H1 (cell line): ENCODE data around the gene ACOD1. TPM values are rescaled to one million over a fixed set of nuclear protein-coding genes. Genes with fewer than 3 reads are reported as not detected.

Experiments used
- EZH2 ChIP-seq: fragments of 200-600 bp; sonication (generic); IDR thresholded peaks from 2 replicates; pipeline ENCODE4 v1.7.1; 2012; ENCODE audit warnings: low read depth, mild to moderate bottlenecking, moderate library complexity, low read length, inconsistent platforms; ENCODE audit not compliant: severe bottlenecking
- KDM4A ChIP-seq: IDR thresholded peaks from one replicate; pipeline ENCODE4 v1.7.1; 2012; ENCODE audit warnings: low read depth, mild to moderate bottlenecking, moderate library complexity, low read length, inconsistent platforms; ENCODE audit not compliant: severe bottlenecking
- NRF1 ChIP-seq: IDR thresholded peaks from 2 replicates; pipeline ENCODE4 v1.6.1; 2011; ENCODE audit warnings: mild to moderate bottlenecking, low read depth, low read length, improper control_type of control experiment
- PHF8 ChIP-seq: fragments of 200-600 bp; sonication (generic); conservative IDR thresholded peaks from 2 replicates; pipeline ENCODE4 v1.7.1; 2012; ENCODE audit warnings: low read depth, mild to moderate bottlenecking, inconsistent platforms, low read length, moderate library complexity
- POLR2AphosphoS5 ChIP-seq: IDR thresholded peaks from 2 replicates; pipeline ENCODE4 v1.6.1; 2011; ENCODE audit warnings: low read depth, low read length
- SRF ChIP-seq: IDR thresholded peaks from 2 replicates; pipeline ENCODE4 v1.6.1; 2011; ENCODE audit warnings: mild to moderate bottlenecking, low read depth, low read length, moderate library complexity
- TAF1 ChIP-seq: IDR thresholded peaks from 2 replicates; pipeline ENCODE4 v1.6.1; 2011; ENCODE audit warnings: mild to moderate bottlenecking, low read depth, low read length
- TAF7 ChIP-seq: optimal IDR thresholded peaks from 2 replicates; pipeline ENCODE3; 2011; ENCODE audit warnings: low read depth, mild to moderate bottlenecking, inconsistent platforms, low read length, moderate library complexity, borderline replicate concordance
- polyA plus RNA-seq, 7 experiments: library from polyadenylated mRNA; depleted of rRNA in 3 of 7; stranded (reverse) in 5 of 7; unstranded in 2 of 7; fragments of >200 nt in 5 of 7; fragments of 200-250 nt in 2 of 7; gene quantifications; 1 replicate in 5 of 7; 2 replicates in 1 of 7; 4 replicates in 1 of 7; pipeline versions ENCODE4 v1.2.1 to v1.2.3, GENCODE V29; 2011 to 2013; ENCODE audit warnings: missing spikeins in 2 of 7, mixed read lengths in 2 of 7
- total RNA-seq: library from RNA; stranded (reverse); fragmentation: NEBNext Ultra II Directional; extraction: Animal tissue kit (Norgen Biotek cat#: 25700); gene quantifications from 2 replicates; pipeline ENCODE4 v1.2.1, GENCODE V29; 2021

The ACOD1 gene
- total and polyA plus RNA-seq, 2 of the 8 experiments (the other 6 are each of a cell fraction or from before 2014, with no cell fraction given), result not detected

- TF ChIP-seq POLR2AphosphoS5 (peak; percentile 90), PHF8 (peak; percentile 86), NRF1 (peak; percentile 64), TAF7 (peak; percentile 65), KDM4A (peak; percentile 79), EZH2 (no peak), TAF1 (peak; percentile 91), SRF (peak; percentile 66)
- TF ChIP-seq, all 59 proteins: peak for 25
Measured at GRCh38 chr13:76991796-76992547, 43.7 kb downstream of the ACOD1 start, which contains the start of gene CLN5 (continued).
